ENCODE data around the gene QKI. TPM values are rescaled to one million over a fixed set of nuclear protein-coding genes. Genes with fewer than 3 reads are reported as not detected.

QKI gene
- total RNA-seq, 1 donor from 2014 or later: 449 TPM

GRCh38 chr6:163571730-163572129 lies 157.2 kb downstream of the QKI start:
- Histone ChIP-seq H3K4me1 (peaks cover 59% of the 10 kb centered on the region), H3K27ac (replicated peaks) (peak overlapping the region; percentile 24), H3K4me3 (no peak overlapping the region), H3K36me3 (peaks cover 59% of the 10 kb centered on the region), H3K9me3 (replicated peaks) (no peaks in the 10 kb centered on the region), H3K27me3 (ENCODE audit: low read depth) (no peaks in the 10 kb centered on the region)
- DNase-seq: no peak
- TF ChIP-seq, protein P1, sequence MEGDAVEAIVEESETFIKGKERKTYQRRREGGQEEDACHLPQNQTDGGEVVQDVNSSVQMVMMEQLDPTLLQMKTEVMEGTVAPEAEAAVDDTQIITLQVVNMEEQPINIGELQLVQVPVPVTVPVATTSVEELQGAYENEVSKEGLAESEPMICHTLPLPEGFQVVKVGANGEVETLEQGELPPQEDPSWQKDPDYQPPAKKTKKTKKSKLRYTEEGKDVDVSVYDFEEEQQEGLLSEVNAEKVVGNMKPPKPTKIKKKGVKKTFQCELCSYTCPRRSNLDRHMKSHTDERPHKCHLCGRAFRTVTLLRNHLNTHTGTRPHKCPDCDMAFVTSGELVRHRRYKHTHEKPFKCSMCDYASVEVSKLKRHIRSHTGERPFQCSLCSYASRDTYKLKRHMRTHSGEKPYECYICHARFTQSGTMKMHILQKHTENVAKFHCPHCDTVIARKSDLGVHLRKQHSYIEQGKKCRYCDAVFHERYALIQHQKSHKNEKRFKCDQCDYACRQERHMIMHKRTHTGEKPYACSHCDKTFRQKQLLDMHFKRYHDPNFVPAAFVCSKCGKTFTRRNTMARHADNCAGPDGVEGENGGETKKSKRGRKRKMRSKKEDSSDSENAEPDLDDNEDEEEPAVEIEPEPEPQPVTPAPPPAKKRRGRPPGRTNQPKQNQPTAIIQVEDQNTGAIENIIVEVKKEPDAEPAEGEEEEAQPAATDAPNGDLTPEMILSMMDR (IDR thresholded peaks at IDR 0.05; ENCODE audit: borderline replicate concordance): no peak
- intact Hi-C loops (cut with micrococcal nuclease): loop anchor here (10.0 kb wide), 1 partner anchor 383 kb away; no protein-coding TSS in a partner anchor

GRCh38 chr6:163572612-163573011 lies 158.1 kb downstream of the QKI start:
- intact Hi-C loops (cut with micrococcal nuclease): loop anchor here (10.0 kb wide), 1 partner anchor 382 kb away; no protein-coding TSS in a partner anchor
- Histone ChIP-seq H3K27ac (replicated peaks) (peak overlapping the region; percentile 24), H3K9me3 (replicated peaks) (no peaks in the 10 kb centered on the region), H3K4me3 (no peak overlapping the region), H3K4me1 (peaks cover 60% of the 10 kb centered on the region), H3K27me3 (ENCODE audit: low read depth) (no peaks in the 10 kb centered on the region), H3K36me3 (peaks cover 53% of the 10 kb centered on the region)
- no peak for DNase-seq
- TF ChIP-seq, protein P1 (IDR thresholded peaks at IDR 0.05; ENCODE audit: borderline replicate concordance): no peak

- Histone ChIP-seq H3K9me3 (replicated peaks) (no peaks in the 10 kb centered on the region), H3K27ac (replicated peaks) (no peak overlapping the region), H3K36me3 (peaks cover 49% of the 10 kb centered on the region), H3K27me3 (ENCODE audit: low read depth) (no peaks in the 10 kb centered on the region), H3K4me1 (peaks cover 60% of the 10 kb centered on the region), H3K4me3 (no peak overlapping the region)
- TF ChIP-seq, protein P1 (IDR thresholded peaks at IDR 0.05; ENCODE audit: borderline replicate concordance): no peak
- DNase-seq: no peak
- intact Hi-C loops (cut with micrococcal nuclease): loop anchor here (10.0 kb wide), 1 partner anchor 381 kb away; no protein-coding TSS in a partner anchor
Observed at GRCh38 chr6:163573503-163574179, 159.1 kb downstream of the QKI start.

DNA sequence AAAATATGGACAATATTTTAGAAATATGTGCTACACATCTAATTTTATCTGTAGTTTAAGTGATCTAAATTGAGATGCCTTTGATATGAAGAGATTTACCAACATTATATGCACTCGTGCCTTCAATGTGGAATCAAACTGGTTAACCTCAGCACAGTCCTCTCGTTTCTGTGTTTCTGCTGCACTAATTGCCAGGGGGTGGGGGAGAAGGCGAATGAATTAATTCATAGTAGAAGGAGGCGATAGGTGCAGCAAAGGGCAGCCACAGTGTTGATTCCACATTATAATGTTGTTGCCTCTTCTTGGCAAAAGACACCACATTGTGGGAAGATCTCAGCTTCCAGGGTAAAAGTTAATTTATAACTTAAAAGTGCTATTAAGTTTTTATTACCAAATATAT lies 161.6 kb downstream of the QKI start:
- TF ChIP-seq, protein P1 (IDR thresholded peaks at IDR 0.05; ENCODE audit: borderline replicate concordance): no peak
- peaks cover 60% of the 10 kb centered on the region for H3K4me1 ChIP-seq
- intact Hi-C loops (cut with micrococcal nuclease): loop anchor here (10.0 kb wide), 1 partner anchor 379 kb away; no protein-coding TSS in a partner anchor

DNA sequence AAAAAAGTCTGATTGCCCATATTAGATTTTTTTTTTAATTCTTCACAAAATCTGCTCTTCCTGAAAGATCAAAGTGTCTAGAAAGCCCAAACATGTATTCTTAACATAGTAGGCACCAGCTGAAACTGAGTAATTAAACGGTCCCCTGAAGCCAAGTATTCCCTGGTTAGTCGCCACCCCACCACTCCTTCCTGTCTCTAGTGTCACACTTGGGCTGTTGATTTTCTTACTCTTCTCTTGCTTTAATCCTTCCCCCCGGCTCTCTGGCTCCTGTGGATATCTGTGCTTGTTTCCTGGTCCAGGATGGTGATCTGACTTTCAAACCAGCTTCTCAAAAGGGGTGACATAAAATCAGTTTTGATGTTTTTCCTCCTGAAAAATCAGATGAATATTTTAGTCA lies 162.9 kb downstream of the QKI start:
- no peaks in the 10 kb centered on the region for H3K27me3 ChIP-seq (ENCODE audit: low read depth)

More for the DNA sequence above, 161.6 kb downstream of the QKI start:
- H3K36me3 ChIP-seq: peaks cover 38% of the 10 kb centered on the region
- no peak overlapping the region for H3K27ac ChIP-seq (replicated peaks)
- H3K9me3 ChIP-seq (replicated peaks): no peaks in the 10 kb centered on the region
- H3K27me3 ChIP-seq (ENCODE audit: low read depth): no peaks in the 10 kb centered on the region
- DNase-seq: no peak
- H3K4me3 ChIP-seq: no peak overlapping the region

More for the DNA sequence above, 162.9 kb downstream of the QKI start:
- Histone ChIP-seq H3K27ac (replicated peaks) (peak overlapping the region; percentile 17), H3K4me3 (no peak overlapping the region), H3K36me3 (peaks cover 28% of the 10 kb centered on the region), H3K9me3 (replicated peaks) (no peaks in the 10 kb centered on the region), H3K4me1 (peaks cover 59% of the 10 kb centered on the region)
- DNase-seq: no peak
- intact Hi-C loops (cut with micrococcal nuclease): loop anchor here (10.0 kb wide), 1 partner anchor 377 kb away; no protein-coding TSS in a partner anchor
- TF ChIP-seq, protein P1 (IDR thresholded peaks at IDR 0.05; ENCODE audit: borderline replicate concordance): no peak

Measured in left ventricle myocardium inferior (tissue), 1 donor.